CD4-positive, alpha-beta T cell (primary cell): ENCODE data around the gene VAV2. TPM values are rescaled to one million over a fixed set of nuclear protein-coding genes. Genes with fewer than 3 reads are reported as not detected.

Source experiments
- ATAC-seq: fragments of 200-7000 bp; cut with Tn5 transposase; one replicate; pipeline ENCODE4 v1.10.0; 2022; ENCODE audit warnings: mild to moderate bottlenecking; ENCODE audit not compliant: poor library complexity
- CTCF ChIA-PET: fragments of 350-600 bp; sonication (Branson Sonifier 250); formaldehyde crosslinking; loops from one replicate; lab custom pipeline; 2021; ENCODE audit warnings: antibody characterized with exemption, inconsistent platforms; lab: Charles Lee
- POLR2A ChIA-PET: fragments of 350-600 bp; sonication (Branson Sonifier 250); formaldehyde crosslinking; loops from one replicate; lab custom pipeline; 2021; ENCODE audit warnings: antibody characterized with exemption, inconsistent platforms; lab: Charles Lee
- DNase-seq, 14 experiments: peaks; one replicate each; pipeline ENCODE4 v3.0.0-alpha.2; 2013 to 2020; ENCODE audit warnings: mixed read lengths in 2 of 14
- H3K27ac ChIP-seq, 2 donors: one replicate each; pipeline versions ENCODE4 v1.5.1 to v1.7.0; 2013; ENCODE audit warnings: low read length in 2 of 2, low read depth in 1 of 2, mild to moderate bottlenecking in 1 of 2
- H3K27me3 ChIP-seq, 2 experiments: 1 replicate in 1 of 2; 2 replicates in 1 of 2; pipeline versions ENCODE4 v1.6.1 to v1.7.0; 2013; ENCODE audit warnings: low read length in 2 of 2, control low read depth in 1 of 2, mild to moderate bottlenecking in 1 of 2, moderate library complexity in 1 of 2; ENCODE audit not compliant: insufficient read depth in 2 of 2, control insufficient read depth in 1 of 2
- H3K36me3 ChIP-seq: one replicate; pipeline ENCODE4 v1.6.1; 2013; ENCODE audit warnings: low read length, control low read depth; ENCODE audit not compliant: insufficient read depth
- H3K4me1 ChIP-seq: one replicate; pipeline ENCODE4 v1.6.1; 2013; ENCODE audit warnings: low read length, control low read depth; ENCODE audit not compliant: insufficient read depth
- H3K4me3 ChIP-seq: one replicate; pipeline ENCODE4 v1.5.1; 2013; ENCODE audit warnings: mild to moderate bottlenecking, low read length, moderate library complexity
- H3K9me3 ChIP-seq, 2 experiments: 1 replicate in 1 of 2; 2 replicates in 1 of 2; pipeline versions ENCODE4 v1.6.1 to v1.7.0; 2013; ENCODE audit warnings: low read length in 2 of 2, mild to moderate bottlenecking in 2 of 2, control low read depth in 1 of 2, moderate library complexity in 1 of 2; ENCODE audit not compliant: control insufficient read depth in 1 of 2, insufficient read depth in 1 of 2
- H3K27ac Mint-ChIP-seq: one replicate; pipeline ENCODE4 v1.8.0; 2020; ENCODE audit warnings: mixed read lengths
- H3K27me3 Mint-ChIP-seq: one replicate; pipeline ENCODE4 v1.8.0; 2021; ENCODE audit warnings: mixed read lengths
- H3K36me3 Mint-ChIP-seq: one replicate; pipeline ENCODE4 v1.8.0; 2021; ENCODE audit warnings: low read depth, mixed read lengths
- H3K4me1 Mint-ChIP-seq: one replicate; pipeline ENCODE4 v1.8.0; 2021; ENCODE audit warnings: low read depth, mixed read lengths
- H3K4me3 Mint-ChIP-seq: one replicate; pipeline ENCODE4 v1.8.0; 2020; ENCODE audit warnings: mild to moderate bottlenecking, mixed read lengths
- H3K9me3 Mint-ChIP-seq: one replicate; pipeline ENCODE4 v1.8.0; 2020; ENCODE audit warnings: mixed read lengths
- CTCF ChIP-seq: fragments of 200-600 bp; IDR thresholded peaks from one replicate; pipeline ENCODE4 v1.8.0; 2022; ENCODE audit warnings: antibody characterized with exemption, mild to moderate bottlenecking
- intact Hi-C, 2 experiments: fragments of 100-400 bp; cut with DNase I in 1 of 2; cut with micrococcal nuclease in 1 of 2; formaldehyde crosslinking; loops; one replicate each; pipeline versions ENCODE4 v1.15.1 to v1.9.0; 2023 to 2025; cut with DNase I, micrococcal nuclease
- total RNA-seq, 174 experiments: library from RNA in 2 of 174; stranded (reverse) in 2 of 174; gene quantifications; one replicate each; pipeline ENCODE4 v1.2.3 and lab custom pipeline; 2021 to 2026

VAV2 gene
- total RNA-seq, 2 experiments from 2014 or later: 1.6 to 1.7 TPM

GRCh38 chr9:133852431-133852830 is 139.7 kb downstream of the VAV2 start:
- ChIA-PET CTCF (no interaction called here), POLR2A (no interaction called here)
- no peaks in the 10 kb centered on the region for H3K4me1 Mint-ChIP-seq
- H3K4me3 ChIP-seq: no peak overlapping the region
- no peaks in the 10 kb centered on the region for H3K36me3 Mint-ChIP-seq
- H3K36me3 ChIP-seq: no peaks in the 10 kb centered on the region
- no peak for DNase-seq
- intact Hi-C loops: no loop called here
- H3K27me3 Mint-ChIP-seq: no peaks in the 10 kb centered on the region
- H3K27ac Mint-ChIP-seq: no peak overlapping the region
- peaks cover 7% of the 10 kb centered on the region for H3K4me1 ChIP-seq
- no peaks in the 10 kb centered on the region for H3K9me3 Mint-ChIP-seq
- H3K27me3 ChIP-seq: no peaks in the 10 kb centered on the region
- ATAC-seq: no peak
- TF ChIP-seq CTCF: no peak
- no peaks in the 10 kb centered on the region for H3K9me3 ChIP-seq
- H3K4me3 Mint-ChIP-seq: no peak overlapping the region
- H3K27ac ChIP-seq: no peak overlapping the region

- H3K27me3 Mint-ChIP-seq: no peaks in the 10 kb centered on the region
- ATAC-seq (no peak), DNase-seq (no peak)
- no peaks in the 10 kb centered on the region for H3K9me3 Mint-ChIP-seq
- no peak overlapping the region for H3K4me3 Mint-ChIP-seq
- Histone ChIP-seq H3K27ac (no peak overlapping the region), H3K4me3 (no peak overlapping the region), H3K4me1 (peaks cover 7% of the 10 kb centered on the region), H3K36me3 (no peaks in the 10 kb centered on the region), H3K9me3 (no peaks in the 10 kb centered on the region), H3K27me3 (no peaks in the 10 kb centered on the region)
- H3K4me1 Mint-ChIP-seq: no peaks in the 10 kb centered on the region
- CTCF ChIA-PET: no interaction called here
- H3K27ac Mint-ChIP-seq: no peak overlapping the region
- H3K36me3 Mint-ChIP-seq: no peaks in the 10 kb centered on the region
- TF ChIP-seq CTCF: no peak
- POLR2A ChIA-PET: no interaction called here
- intact Hi-C loops: no loop called here
Measured at GRCh38 chr9:133851693-133852092, 140.4 kb downstream of the VAV2 start.

GRCh38 chr9:133850937-133851336 is 141.2 kb downstream of the VAV2 start:
- H3K27me3 ChIP-seq: no peaks in the 10 kb centered on the region
- DNase-seq (no peak), ATAC-seq (no peak)
- ChIA-PET CTCF (no interaction called here), POLR2A (no interaction called here)
- no peak overlapping the region for H3K4me3 ChIP-seq
- TF ChIP-seq CTCF: no peak
- no peak overlapping the region for H3K27ac Mint-ChIP-seq
- H3K27me3 Mint-ChIP-seq: no peaks in the 10 kb centered on the region
- H3K4me1 Mint-ChIP-seq: no peaks in the 10 kb centered on the region
- no peaks in the 10 kb centered on the region for H3K36me3 ChIP-seq
- no peaks in the 10 kb centered on the region for H3K9me3 Mint-ChIP-seq
- no peaks in the 10 kb centered on the region for H3K36me3 Mint-ChIP-seq
- peaks cover 7% of the 10 kb centered on the region for H3K4me1 ChIP-seq
- H3K9me3 ChIP-seq: no peaks in the 10 kb centered on the region
- intact Hi-C loops: no loop called here
- H3K27ac ChIP-seq: no peak overlapping the region
- no peak overlapping the region for H3K4me3 Mint-ChIP-seq
